GM18519 (cell line): ENCODE data around the gene XYLT1.
"Not testable (repeated sequence)": the region's sequence is repeated elsewhere in the genome, so short reads cannot be mapped to it uniquely, and the experiment has no call there.

Source experiments
- ATAC-seq: cut with Tn5 transposase; IDR thresholded peaks from one replicate; pipeline ENCODE4 v1.9.1; 2021; ENCODE audit warnings: mild to moderate bottlenecking, moderate library complexity; ENCODE audit not compliant: unreplicated experiment, low FRiP score

XYLT1 gene

GRCh38 chr16:17488506-17488905 lies 17.7 kb upstream of the XYLT1 start:
- no peak for ATAC-seq

GRCh38 chr16:17483351-17483750 lies 12.6 kb upstream of the XYLT1 start:
- ATAC-seq: no peak

DNA sequence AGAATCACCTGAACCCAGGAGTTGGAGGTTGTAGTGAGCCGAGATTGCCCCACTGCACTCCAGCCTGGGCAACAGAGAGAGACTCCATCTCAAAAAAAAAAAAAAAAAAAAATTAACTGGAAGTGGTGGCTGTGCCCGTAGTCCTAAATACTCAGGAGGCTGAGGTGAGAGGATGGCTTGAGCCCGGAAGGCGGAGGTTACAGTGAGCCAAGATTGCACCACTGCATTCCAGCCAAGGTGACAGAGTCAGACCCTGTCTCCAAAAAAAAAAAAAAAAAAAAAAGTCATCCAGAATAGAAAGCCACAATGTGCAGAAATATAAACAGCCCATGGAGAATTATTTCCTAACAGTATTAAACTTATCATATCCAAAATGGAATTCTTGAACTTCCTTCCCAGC lies 11.6 kb upstream of the XYLT1 start:
- not testable (repeated sequence) for ATAC-seq

- ATAC-seq: no peak
Measured at GRCh38 chr16:17481736-17482135, 11.0 kb upstream of the XYLT1 start.

GRCh38 chr16:17477260-17477545 lies 6.4 kb upstream of the XYLT1 start:
- ATAC-seq: not testable (repeated sequence)

DNA sequence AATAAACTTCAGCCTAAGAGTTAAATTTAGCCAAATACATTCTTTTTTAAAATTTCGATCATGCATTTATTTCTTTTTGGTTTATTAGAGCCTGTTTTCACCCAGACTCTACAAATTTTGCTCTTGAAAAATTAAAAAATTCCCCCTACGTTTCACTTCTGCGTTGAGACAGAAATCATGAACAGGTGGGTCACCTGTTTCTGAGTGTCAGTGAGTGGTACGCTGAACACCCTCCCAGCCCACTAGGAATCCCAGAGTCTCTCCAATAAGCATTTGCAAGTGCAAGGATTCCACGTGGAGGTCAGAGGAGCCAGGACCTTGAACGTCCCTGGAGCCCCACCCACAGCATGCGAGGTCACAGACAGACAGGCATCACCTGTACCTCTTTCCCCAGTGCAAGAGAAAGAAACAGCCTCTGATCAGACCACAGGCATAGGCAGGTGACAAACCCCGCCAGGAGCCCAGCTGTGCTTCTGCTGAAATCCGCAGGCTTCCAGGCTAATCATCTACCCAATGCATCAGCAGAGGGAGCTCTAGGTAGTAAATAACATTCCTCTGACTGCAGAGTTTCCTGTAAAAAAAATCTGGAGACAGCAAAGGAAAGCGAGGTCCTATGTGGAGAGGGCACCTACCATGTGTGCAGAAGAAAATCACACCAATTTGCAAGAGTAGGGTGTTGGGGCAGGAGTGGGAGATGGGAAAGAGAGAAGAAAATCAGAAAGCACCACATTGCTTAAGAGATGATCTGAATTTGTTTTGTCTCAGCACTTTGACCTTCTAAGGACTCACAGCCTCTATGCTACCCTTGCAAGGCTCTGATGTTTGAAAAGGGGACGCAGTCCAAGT lies 5.9 kb upstream of the XYLT1 start:
- no peak for ATAC-seq

- no peak for ATAC-seq
Measured at GRCh38 chr16:17475104-17475503, 4.3 kb upstream of the XYLT1 start.

- no peak for ATAC-seq
Measured at GRCh38 chr16:17474572-17474971, 3.8 kb upstream of the XYLT1 start.

- ATAC-seq: no peak
Measured at GRCh38 chr16:17474037-17474436, 3.3 kb upstream of the XYLT1 start.

DNA sequence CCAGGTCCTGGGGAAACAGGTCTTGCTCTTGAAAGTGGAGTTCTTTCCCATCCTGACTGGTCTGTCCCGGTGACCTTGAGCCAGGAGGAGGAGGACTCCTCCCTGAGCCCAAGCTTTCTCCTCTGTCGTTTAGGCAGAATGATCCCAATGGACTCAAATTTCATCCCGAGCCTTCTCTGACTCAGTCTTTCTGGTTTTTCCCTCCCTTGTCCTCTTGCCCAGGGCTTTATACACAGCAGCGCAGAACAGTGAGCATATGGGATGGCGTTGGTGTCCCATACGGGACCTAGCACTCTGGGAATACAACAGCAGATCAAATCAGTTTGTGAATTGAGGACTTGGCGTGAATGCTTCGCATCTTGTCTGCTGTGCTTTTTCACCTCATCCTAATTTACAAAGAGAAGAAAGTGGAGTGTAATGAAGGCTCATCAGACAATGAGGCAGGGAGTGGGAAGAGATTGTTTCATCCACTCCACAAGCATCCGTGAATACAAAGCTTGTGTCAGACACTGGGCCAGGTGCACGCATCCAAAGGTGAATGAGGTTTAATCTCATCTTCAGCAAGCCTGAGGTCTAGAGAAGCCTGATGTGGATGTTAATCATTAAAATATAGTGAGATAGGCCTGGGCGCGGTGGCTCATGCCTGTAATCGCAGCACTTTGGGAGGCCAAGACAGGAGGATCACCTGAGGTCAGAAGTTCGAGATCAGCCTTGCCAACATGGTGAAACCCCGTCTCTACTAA lies 1.1 kb upstream of the XYLT1 start:
- ATAC-seq: no peak

GRCh38 chr16:17470182-17470907 lies 415 bp downstream of the XYLT1 start:
- no peak for ATAC-seq

DNA sequence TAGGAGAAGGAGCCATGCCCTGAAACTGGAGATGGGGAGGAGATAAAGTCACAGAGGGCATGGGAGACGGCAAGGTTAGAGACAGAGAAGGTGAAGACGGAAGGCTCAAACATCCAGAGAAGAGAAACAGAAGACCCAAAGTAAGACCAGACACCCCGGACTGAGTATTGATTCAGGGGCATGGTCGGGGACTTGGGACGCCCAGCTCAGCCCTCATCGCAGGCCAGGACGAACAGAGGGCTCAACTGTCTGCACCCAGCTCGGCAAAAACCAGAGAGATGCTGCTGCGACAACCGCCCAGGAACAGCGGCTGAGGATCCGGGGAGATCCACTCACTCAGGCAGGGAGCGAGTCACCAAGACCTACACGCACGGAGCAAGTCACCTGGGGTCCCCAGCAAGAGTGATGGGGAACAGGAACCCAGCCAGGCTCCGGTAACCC lies 999 bp downstream of the XYLT1 start:
- ATAC-seq: no peak

- ATAC-seq: no peak
Measured at GRCh38 chr16:17469011-17469740, 1.6 kb downstream of the XYLT1 start.

DNA sequence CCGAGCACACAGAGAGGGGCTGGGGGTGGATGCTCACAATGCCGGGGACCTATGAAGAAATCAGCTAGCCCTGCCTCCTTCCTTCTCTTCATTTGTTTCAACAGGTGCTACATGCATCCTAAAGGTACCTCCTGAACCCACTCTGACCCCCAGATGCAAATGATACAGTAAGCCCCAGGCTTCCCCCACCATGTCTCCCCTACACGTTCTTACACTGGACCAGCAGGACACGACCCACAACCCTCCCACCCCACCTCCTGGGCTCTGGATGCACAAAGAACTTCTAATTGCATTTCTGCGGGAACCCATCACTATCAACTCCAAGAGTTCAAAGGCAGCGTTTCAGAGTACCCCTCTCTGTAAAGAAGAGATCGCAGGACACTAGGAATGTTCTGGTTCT lies 2.1 kb downstream of the XYLT1 start:
- ATAC-seq: no peak

DNA sequence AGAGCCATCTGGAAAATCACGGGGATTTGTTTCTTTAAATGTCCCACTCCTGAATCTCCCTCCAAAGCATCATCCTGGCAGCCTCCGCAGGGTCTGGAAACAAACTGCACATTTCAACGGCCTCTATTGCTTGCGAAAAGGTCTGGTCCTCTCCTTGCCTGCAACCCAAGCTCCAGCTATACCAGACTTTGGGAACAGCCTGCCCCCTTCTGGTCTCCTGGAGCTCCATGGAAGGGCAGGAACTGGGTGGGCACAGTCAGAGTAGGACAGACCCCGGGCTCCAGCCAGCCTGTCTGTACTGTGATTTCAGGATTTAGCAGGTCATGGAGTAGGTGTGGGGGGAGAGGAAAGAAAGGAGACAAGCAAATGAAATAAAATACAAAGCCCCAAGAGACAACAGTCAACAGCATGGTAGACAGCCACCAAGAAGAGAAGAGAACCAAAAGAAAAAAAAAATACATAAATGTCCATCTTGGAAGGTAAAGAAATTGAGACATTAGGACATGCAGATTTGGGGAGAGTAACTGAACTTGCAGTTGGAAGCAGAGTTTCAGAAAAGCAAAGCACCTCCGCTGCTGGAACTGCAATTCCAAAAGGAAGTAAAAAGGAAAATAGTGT lies 2.7 kb downstream of the XYLT1 start:
- ATAC-seq: no peak

DNA sequence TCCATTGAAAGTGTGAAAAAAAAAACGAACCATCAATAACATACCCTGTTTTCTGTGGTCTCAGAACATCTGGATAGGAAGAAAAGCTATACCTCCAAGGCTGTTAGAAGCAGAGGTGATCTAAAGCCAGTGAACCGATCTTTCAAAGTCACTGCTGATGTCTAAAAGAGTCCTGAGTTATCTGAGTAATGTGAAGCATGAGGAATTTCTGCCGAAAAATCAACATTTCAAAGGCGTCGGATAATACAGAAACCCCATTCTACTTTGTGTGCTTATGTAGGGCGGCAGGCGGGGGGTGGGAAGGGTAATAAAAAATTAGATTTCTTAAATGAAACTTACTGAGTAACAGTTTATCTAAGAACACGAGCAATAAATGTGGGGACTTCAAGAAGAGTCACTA lies 3.9 kb downstream of the XYLT1 start:
- no peak for ATAC-seq

- no peak for ATAC-seq
Measured at GRCh38 chr16:17465460-17465859, 5.3 kb downstream of the XYLT1 start.

GRCh38 chr16:17463335-17463734 lies 7.4 kb downstream of the XYLT1 start:
- no peak for ATAC-seq

GRCh38 chr16:17461951-17462729 lies 8.6 kb downstream of the XYLT1 start:
- ATAC-seq: no peak

DNA sequence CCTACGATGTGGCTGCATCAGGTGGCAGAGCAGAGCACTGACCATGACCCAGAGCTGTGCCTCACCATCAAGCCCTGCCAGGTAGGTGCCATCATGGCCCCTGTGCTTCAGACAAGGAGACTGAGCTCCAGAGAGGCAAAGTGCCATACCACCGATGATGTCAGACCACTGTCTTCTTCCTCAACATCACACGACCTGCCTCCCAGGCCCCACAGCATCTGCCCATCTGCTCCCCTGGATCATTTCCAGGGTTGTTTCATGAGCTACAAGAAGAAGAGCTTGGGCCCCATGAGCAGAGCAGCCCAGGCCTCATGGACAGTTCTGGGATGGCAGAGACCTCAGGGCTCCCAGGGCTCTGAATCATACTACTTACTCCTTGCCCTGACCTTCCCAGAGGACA lies 9.9 kb downstream of the XYLT1 start:
- no peak for ATAC-seq
